Nephron progenitor cell (in vitro differentiated cells): Measurements from ENCODE around the gene ST3GAL4.
"Not testable (repeated sequence)": the region's sequence is repeated elsewhere in the genome, so short reads cannot be mapped to it uniquely, and the experiment has no call there.

Experiments used
- DNase-seq: peaks from one replicate; pipeline ENCODE4 v3.0.0; 2021
- H3K27ac Mint-ChIP-seq: 2 replicates; pipeline ENCODE4 v1.8.0; 2021; ENCODE audit warnings: mild to moderate bottlenecking, moderate library complexity, mixed read lengths
- H3K27me3 Mint-ChIP-seq: 2 replicates; pipeline ENCODE4 v1.8.0; 2021; ENCODE audit warnings: mild to moderate bottlenecking, low read depth, mixed read lengths; ENCODE audit not compliant: poor library complexity
- H3K36me3 Mint-ChIP-seq: 2 replicates; pipeline ENCODE4 v1.8.0; 2021; ENCODE audit warnings: low read depth, mixed read lengths
- H3K4me1 Mint-ChIP-seq: 2 replicates; pipeline ENCODE4 v1.8.0; 2021; ENCODE audit warnings: mixed read lengths
- H3K4me3 Mint-ChIP-seq: 2 replicates; pipeline ENCODE4 v1.8.0; 2021; ENCODE audit warnings: mild to moderate bottlenecking, moderate library complexity, mixed read lengths
- H3K9me3 Mint-ChIP-seq: 2 replicates; pipeline ENCODE4 v1.8.0; 2021; ENCODE audit warnings: mild to moderate bottlenecking, moderate library complexity, mixed read lengths
- TF ChIP-seq, protein P1 (sequence below): fragments of 200-600 bp; sonication (generic); IDR thresholded peaks from 2 replicates; pipeline ENCODE4 v1.5.0; 2021; ENCODE audit warnings: antibody characterized with exemption

Gene ST3GAL4

DNA sequence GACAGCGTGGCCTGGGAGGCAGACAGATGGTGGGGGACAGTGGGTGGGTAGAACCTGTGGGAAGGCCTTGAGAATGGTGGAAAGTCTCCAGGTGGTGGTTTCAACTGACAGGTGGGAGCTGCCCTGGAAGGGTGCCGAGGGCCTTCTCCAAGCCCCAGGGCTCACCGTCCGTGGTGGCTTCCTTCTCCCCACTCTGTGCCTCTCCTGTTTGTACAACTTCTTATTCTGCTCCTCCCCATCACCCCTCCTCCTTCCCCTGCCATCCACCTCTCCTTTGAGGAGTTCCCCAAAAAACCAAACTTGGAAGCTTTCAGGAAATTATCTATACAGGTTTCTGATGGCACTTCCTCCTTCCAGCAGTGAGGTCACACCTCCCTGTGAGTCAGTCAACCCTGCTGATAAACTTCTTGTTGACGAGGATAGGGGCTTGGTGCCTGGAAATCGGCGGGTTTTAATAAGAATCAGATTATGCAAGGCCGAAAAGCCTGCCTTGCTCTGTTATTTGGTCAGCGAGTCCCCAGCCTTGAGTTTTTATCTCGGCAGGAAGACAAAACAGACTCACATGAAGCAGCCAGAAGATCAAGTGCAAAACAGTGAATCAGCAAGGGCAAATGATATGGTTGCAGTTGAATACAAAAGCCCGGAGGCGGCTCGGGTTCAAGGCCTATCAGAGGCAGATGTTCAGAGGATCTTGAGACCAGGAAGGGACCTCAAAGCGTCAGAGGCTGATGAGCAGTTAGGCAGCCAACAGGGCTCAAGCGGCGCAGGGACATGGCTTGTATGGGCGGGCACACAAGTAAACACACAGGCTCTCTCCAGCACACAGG lies 9.5 kb upstream of the ST3GAL4 start:
- Mint-ChIP-seq H3K27ac (peak overlapping the region; percentile 83), H3K4me3 (no peak overlapping the region), H3K27me3 (no peaks in the 10 kb centered on the region), H3K4me1 (peaks cover 83% of the 10 kb centered on the region), H3K36me3 (peaks cover 54% of the 10 kb centered on the region), H3K9me3 (no peaks in the 10 kb centered on the region)
- DNase-seq, result no peak
- TF ChIP-seq, protein P1, sequence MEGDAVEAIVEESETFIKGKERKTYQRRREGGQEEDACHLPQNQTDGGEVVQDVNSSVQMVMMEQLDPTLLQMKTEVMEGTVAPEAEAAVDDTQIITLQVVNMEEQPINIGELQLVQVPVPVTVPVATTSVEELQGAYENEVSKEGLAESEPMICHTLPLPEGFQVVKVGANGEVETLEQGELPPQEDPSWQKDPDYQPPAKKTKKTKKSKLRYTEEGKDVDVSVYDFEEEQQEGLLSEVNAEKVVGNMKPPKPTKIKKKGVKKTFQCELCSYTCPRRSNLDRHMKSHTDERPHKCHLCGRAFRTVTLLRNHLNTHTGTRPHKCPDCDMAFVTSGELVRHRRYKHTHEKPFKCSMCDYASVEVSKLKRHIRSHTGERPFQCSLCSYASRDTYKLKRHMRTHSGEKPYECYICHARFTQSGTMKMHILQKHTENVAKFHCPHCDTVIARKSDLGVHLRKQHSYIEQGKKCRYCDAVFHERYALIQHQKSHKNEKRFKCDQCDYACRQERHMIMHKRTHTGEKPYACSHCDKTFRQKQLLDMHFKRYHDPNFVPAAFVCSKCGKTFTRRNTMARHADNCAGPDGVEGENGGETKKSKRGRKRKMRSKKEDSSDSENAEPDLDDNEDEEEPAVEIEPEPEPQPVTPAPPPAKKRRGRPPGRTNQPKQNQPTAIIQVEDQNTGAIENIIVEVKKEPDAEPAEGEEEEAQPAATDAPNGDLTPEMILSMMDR, result no peak

DNA sequence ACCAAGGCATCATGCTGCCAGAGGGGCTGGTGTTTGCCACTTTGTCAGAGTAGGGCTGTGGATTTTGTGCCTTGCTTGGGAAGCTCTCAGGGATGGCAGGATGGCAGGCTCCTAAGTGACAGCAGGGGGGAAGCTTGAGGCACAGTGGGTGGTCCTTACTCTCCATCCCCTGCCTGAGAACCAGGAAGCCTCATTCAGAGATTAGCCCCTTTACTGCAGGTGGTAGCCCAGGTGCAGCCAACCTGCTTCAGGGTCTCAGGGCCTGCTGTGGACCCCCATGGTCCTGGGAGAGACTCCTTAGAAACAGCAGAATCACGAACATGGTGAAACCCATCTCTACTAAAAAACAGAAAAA lies 8.9 kb upstream of the ST3GAL4 start:
- H3K27me3 Mint-ChIP-seq, result no peaks in the 10 kb centered on the region
- peaks cover 51% of the 10 kb centered on the region for H3K36me3 Mint-ChIP-seq
- H3K4me3 Mint-ChIP-seq, result no peak overlapping the region
- TF ChIP-seq, protein P1, result no peak
- no peaks in the 10 kb centered on the region for H3K9me3 Mint-ChIP-seq
- peak overlapping the region; percentile 61 for H3K27ac Mint-ChIP-seq
- DNase-seq, result no peak
- H3K4me1 Mint-ChIP-seq, result peaks cover 77% of the 10 kb centered on the region

DNA sequence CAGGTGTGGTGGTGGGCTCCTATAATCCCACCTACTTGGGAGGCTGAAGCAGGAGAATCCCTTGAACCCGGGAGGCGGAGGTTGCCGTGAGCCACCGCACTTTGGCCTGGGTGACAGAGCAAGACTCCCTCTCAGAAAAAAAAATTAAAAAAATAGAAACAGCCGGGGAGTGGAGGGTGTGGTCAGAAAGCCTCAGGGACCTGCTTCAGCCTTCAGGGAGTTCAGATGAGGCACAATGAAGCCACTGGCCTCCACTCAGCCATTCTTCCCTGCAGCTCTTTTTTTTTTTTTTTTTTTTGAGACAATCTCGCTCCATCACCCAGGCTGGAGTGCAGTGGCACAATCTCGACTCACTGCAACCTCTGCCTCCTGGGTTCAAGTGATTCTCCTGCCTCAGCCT lies 8.5 kb upstream of the ST3GAL4 start:
- not testable (repeated sequence) for H3K4me3 Mint-ChIP-seq, H3K27me3 Mint-ChIP-seq, DNase-seq, H3K9me3 Mint-ChIP-seq
- H3K27ac Mint-ChIP-seq, result peak overlapping the region; percentile 61
- H3K4me1 Mint-ChIP-seq, result peaks cover 73% of the 10 kb centered on the region
- H3K36me3 Mint-ChIP-seq, result peaks cover 47% of the 10 kb centered on the region

DNA sequence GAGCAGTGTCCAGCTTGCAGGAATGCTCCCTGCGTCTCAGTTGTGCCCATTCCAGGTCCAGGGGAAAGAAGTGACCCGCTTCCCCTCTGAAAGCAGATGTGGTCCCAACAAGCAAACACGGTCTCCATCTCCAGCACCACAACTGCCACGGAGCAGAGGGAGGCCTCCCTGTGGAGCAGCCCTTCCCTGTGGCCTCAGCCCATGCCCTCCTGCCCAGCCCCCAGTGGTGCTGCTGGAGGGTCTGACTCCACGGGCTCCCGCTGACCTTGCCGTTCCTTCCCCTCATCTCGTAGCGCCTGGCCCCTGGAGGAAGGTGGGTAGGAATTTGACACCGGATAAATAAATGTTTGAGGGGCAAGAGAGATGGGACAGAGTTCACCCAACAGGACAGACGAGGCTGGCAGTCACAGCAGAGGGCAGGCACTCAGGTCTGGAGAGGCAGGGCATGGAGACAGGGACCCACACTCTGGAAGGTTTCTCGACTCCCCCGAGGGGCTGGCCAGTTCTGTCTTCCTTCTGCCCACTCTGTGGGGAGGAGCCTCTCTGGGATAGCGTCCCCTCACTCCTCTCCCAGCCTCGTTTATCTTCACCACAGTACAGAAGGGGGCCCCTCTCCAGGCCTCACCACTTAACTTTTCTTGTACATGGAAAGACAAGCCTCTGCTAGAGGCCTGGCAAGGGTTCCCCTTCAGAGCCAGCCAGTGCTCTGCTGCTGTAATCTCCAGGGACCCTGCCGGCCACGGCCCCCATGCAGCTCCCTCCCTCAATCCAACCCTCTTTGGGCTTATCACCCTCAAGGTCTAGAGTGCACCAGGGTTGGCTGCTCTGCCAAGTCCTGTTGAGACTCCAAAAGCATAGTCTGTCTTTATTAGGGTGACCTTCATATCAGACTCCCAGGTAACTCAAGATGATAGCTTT lies 7.5 kb upstream of the ST3GAL4 start:
- no peak for DNase-seq
- Mint-ChIP-seq H3K27me3 (no peaks in the 10 kb centered on the region), H3K27ac (peak overlapping the region; percentile 95), H3K9me3 (no peaks in the 10 kb centered on the region), H3K4me3 (peak overlapping the region; percentile 31), H3K36me3 (peaks cover 40% of the 10 kb centered on the region), H3K4me1 (peaks cover 75% of the 10 kb centered on the region)
- TF ChIP-seq, protein P1, result no peak

- peak overlapping the region; percentile 95 for H3K27ac Mint-ChIP-seq
- H3K36me3 Mint-ChIP-seq, result peaks cover 31% of the 10 kb centered on the region
- H3K9me3 Mint-ChIP-seq, result no peaks in the 10 kb centered on the region
- no peaks in the 10 kb centered on the region for H3K27me3 Mint-ChIP-seq
- TF ChIP-seq, protein P1, result no peak
- H3K4me1 Mint-ChIP-seq, result peaks cover 75% of the 10 kb centered on the region
- peak overlapping the region; percentile 31 for H3K4me3 Mint-ChIP-seq
- DNase-seq, result no peak
Measured at GRCh38 chr11:126348806-126349582, 6.5 kb upstream of the ST3GAL4 start.

DNA sequence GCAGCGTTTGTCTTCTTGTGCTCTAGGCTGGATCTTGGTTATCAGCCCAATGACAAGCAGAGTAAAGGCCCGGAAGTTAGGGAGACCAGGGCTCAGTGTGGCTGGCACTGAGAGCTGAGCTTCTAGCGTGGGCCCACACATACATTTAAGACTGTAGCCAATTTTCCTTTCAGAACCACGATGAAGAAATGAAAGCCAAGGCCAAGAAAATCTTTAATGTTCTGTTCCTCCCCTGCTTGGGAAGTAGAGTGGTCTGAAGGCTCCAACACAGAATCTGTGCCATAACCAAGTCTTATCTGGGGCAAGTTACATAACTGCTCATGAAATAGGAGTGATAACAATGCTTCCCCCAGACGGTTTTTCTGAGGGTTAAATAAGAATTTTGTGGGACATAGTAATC lies 4.7 kb upstream of the ST3GAL4 start:
- Mint-ChIP-seq H3K27ac (no peak overlapping the region), H3K27me3 (no peaks in the 10 kb centered on the region)

More for the DNA sequence above, 4.7 kb upstream of the ST3GAL4 start:
- peaks cover 25% of the 10 kb centered on the region for H3K36me3 Mint-ChIP-seq
- no peak overlapping the region for H3K4me3 Mint-ChIP-seq
- H3K9me3 Mint-ChIP-seq, result no peaks in the 10 kb centered on the region
- peaks cover 69% of the 10 kb centered on the region for H3K4me1 Mint-ChIP-seq
- TF ChIP-seq, protein P1, result no peak
- no peak for DNase-seq
